Fibroblast of lung (primary cell): ENCODE data around the gene INPPL1.

Experiments used
- EZH2 ChIP-seq: IDR thresholded peaks from 2 replicates; pipeline ENCODE4 v1.5.1; 2012; ENCODE audit warnings: low read length, control low read depth, mild to moderate bottlenecking; ENCODE audit errors: missing control alignments
- TF ChIP-seq, protein P1 (sequence below), 2 donors: IDR thresholded peaks in 1 of 2; conservative IDR thresholded peaks in 1 of 2; 1 replicate in 1 of 2; 2 replicates in 1 of 2; pipeline ENCODE4 v1.5.1; 2011 to 2012; ENCODE audit warnings: low read length in 2 of 2, control low read depth in 1 of 2, inconsistent platforms in 1 of 2, low read depth in 1 of 2, mild to moderate bottlenecking in 1 of 2

DNA sequence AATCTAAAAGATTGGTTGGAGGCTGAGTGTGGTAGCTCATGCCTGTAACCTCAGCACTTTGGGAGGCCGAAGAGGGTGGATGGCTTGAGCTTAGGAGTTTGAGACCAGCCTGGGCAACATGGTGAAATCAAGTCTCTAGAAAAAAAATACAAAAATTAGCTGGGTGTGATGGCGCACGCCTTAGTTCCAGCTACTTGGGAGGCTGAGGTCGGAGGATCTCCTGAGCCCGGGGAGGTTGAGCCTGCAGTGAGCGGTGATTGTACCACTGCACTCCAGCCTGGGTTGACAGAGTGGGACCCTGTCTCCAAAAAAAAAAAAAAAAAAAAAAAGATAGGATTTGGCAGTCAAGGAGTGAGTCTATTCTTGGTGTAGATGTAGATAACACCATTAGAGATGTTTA lies 22.0 kb upstream of the INPPL1 start:
- TF ChIP-seq, protein P1, sequence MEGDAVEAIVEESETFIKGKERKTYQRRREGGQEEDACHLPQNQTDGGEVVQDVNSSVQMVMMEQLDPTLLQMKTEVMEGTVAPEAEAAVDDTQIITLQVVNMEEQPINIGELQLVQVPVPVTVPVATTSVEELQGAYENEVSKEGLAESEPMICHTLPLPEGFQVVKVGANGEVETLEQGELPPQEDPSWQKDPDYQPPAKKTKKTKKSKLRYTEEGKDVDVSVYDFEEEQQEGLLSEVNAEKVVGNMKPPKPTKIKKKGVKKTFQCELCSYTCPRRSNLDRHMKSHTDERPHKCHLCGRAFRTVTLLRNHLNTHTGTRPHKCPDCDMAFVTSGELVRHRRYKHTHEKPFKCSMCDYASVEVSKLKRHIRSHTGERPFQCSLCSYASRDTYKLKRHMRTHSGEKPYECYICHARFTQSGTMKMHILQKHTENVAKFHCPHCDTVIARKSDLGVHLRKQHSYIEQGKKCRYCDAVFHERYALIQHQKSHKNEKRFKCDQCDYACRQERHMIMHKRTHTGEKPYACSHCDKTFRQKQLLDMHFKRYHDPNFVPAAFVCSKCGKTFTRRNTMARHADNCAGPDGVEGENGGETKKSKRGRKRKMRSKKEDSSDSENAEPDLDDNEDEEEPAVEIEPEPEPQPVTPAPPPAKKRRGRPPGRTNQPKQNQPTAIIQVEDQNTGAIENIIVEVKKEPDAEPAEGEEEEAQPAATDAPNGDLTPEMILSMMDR (conservative IDR thresholded peaks at IDR 0.05 in 1 of 2, IDR thresholded peaks at IDR 0.05 in 1 of 2; ENCODE audit: low read depth in 1 of 2, low read length in 2 of 2) = no peak
- no peak for TF ChIP-seq EZH2
